Measurements from ENCODE around the gene STX8.

The STX8 gene

DNA sequence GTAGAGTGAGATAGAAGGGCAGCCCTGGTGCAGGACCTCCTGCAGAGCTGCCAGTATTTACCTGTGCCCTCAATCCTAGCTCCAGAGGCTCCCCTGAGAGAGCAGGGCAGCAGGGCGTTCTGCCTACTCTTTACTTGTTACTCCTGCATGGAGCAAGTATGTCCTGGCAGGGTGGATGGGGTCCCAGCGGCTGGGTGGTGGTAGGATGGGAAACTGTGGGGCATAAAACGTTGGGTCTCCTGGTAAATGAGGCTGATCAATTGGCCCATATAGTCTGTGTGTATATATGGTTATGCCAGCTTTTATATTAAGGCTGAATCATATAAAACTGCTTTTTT lies 362.3 kb downstream of the STX8 start:
- no peak for DNase-seq (ENCODE audit: extremely low spot score)
- TF ChIP-seq FOXA1 (IDR thresholded peaks at IDR 0.05) (no peak), NFRKB (IDR thresholded peaks at IDR 0.05) (no peak), LEF1 (IDR thresholded peaks at IDR 0.05; ENCODE audit: borderline replicate concordance) (no peak), BHLHE40 (IDR thresholded peaks at IDR 0.05; ENCODE audit: borderline replicate concordance) (no peak), FOXK2 (IDR thresholded peaks at IDR 0.05) (no peak), ARNT (IDR thresholded peaks at IDR 0.05) (no peak), L3MBTL2 (conservative IDR thresholded peaks at IDR 0.05) (no peak), SUZ12 (IDR thresholded peaks at IDR 0.05) (no peak), TARDBP (IDR thresholded peaks at IDR 0.05) (no peak), HDGF (IDR thresholded peaks at IDR 0.05; ENCODE audit: borderline replicate concordance) (no peak), FOXM1 (IDR thresholded peaks at IDR 0.05; ENCODE audit: borderline replicate concordance) (no peak), ELF4 (IDR thresholded peaks at IDR 0.05) (no peak), CTBP1 (IDR thresholded peaks at IDR 0.05; ENCODE audit: borderline replicate concordance) (no peak), SP1 (IDR thresholded peaks at IDR 0.05) (no peak), ZNF384 (IDR thresholded peaks at IDR 0.05) (no peak)
- TF ChIP-seq, protein P1, sequence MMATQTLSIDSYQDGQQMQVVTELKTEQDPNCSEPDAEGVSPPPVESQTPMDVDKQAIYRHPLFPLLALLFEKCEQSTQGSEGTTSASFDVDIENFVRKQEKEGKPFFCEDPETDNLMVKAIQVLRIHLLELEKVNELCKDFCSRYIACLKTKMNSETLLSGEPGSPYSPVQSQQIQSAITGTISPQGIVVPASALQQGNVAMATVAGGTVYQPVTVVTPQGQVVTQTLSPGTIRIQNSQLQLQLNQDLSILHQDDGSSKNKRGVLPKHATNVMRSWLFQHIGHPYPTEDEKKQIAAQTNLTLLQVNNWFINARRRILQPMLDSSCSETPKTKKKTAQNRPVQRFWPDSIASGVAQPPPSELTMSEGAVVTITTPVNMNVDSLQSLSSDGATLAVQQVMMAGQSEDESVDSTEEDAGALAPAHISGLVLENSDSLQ (IDR thresholded peaks at IDR 0.05) = no peak
- ChIA-PET CTCF (no interaction called here), POLR2A (no interaction called here)

GRCh38 chr17:9212376-9213302 lies 363.0 kb downstream of the STX8 start:
- no peak for TF ChIP-seq SUZ12 (IDR thresholded peaks at IDR 0.05)
- TF ChIP-seq ZNF384 (IDR thresholded peaks at IDR 0.05) = no peak
- POLR2A ChIA-PET = no interaction called here
- no peak for DNase-seq (ENCODE audit: extremely low spot score)
- CTCF ChIA-PET = no interaction called here

DNA sequence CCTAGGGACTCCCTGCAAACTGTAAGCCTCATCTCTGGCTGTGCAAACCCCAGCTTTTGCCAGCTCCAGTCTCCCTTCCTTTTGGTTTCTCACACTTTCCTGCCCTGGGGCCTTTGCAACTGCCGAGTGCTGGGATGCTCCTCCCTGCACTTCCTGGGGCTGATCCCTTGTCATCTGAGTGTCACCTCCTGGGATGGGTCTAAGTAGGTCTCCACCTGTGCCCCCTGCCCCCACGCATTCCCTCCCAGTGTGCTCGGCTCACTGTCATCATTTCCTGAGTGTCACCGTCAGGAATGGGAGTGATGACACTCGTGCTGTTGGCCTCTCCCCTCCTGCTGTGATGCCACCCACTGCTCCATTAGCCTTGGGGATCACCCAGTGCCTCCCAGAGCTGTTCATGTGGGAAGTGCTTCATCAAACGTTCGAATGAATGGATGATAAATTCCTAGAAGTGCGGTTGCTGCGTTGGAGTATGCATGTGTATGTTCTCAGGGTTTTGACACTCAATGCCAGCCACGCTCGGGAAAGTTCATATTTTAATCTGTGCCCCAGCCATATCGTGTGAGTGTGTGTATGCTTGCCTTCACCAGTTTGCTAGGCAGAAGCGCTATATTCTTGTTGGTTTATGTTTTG lies 364.4 kb downstream of the STX8 start:
- ChIA-PET POLR2A (no interaction called here), CTCF (no interaction called here)
- no peak for TF ChIP-seq ARNT (IDR thresholded peaks at IDR 0.05)
- no peak for TF ChIP-seq CTBP1 (IDR thresholded peaks at IDR 0.05; ENCODE audit: borderline replicate concordance)
- TF ChIP-seq FOXK2 (IDR thresholded peaks at IDR 0.05) = no peak
- TF ChIP-seq, protein P1 (IDR thresholded peaks at IDR 0.05) = no peak
- TF ChIP-seq ZNF384 (IDR thresholded peaks at IDR 0.05) = no peak
- no peak for TF ChIP-seq FOXM1 (IDR thresholded peaks at IDR 0.05; ENCODE audit: borderline replicate concordance)
- no peak for TF ChIP-seq ELF4 (IDR thresholded peaks at IDR 0.05)
- no peak for TF ChIP-seq FOXA1 (IDR thresholded peaks at IDR 0.05)
- no peak for TF ChIP-seq TARDBP (IDR thresholded peaks at IDR 0.05)
- TF ChIP-seq L3MBTL2 (conservative IDR thresholded peaks at IDR 0.05) = no peak
- no peak for TF ChIP-seq SUZ12 (IDR thresholded peaks at IDR 0.05)
- TF ChIP-seq HDGF (IDR thresholded peaks at IDR 0.05; ENCODE audit: borderline replicate concordance) = no peak
- no peak for TF ChIP-seq BHLHE40 (IDR thresholded peaks at IDR 0.05; ENCODE audit: borderline replicate concordance)
- TF ChIP-seq NFRKB (IDR thresholded peaks at IDR 0.05) = no peak
- no peak for TF ChIP-seq LEF1 (IDR thresholded peaks at IDR 0.05; ENCODE audit: borderline replicate concordance)
- TF ChIP-seq SP1 (IDR thresholded peaks at IDR 0.05) = no peak
- no peak for DNase-seq (ENCODE audit: extremely low spot score)

DNA sequence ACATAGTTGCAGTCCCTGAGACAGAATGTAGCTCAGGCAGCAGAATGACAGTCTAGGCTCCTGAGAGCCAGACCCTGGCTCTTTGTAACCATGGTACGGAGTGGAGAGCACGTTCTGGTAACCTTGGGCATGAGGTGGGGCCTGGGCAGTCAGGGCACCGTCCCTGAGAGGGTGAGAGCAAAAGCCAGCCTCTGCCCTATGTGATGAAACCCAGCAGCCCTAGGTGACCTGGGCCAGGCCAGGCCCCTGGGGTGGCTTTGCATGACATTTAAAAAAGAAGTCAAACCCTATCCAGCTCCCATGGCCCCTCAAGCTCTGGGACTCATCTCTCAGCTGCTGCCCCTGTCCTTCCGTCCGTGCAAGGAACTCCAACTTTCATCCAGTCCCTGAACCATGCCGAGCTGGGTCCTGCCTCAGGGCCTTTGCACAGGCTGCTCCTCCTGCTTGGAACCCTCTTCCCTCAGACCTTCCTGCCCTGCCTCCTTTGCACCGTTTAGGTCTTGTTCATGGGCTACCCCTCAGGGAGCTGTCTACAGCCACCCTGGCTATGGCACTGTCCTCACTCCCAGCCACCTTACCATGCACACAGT lies 365.7 kb downstream of the STX8 start:
- CTCF ChIA-PET = no interaction called here
- POLR2A ChIA-PET = no interaction called here
- DNase-seq (ENCODE audit: extremely low spot score) = no peak
- TF ChIP-seq ARNT (IDR thresholded peaks at IDR 0.05) (no peak), TARDBP (IDR thresholded peaks at IDR 0.05) (no peak), BHLHE40 (IDR thresholded peaks at IDR 0.05; ENCODE audit: borderline replicate concordance) (no peak), FOXM1 (IDR thresholded peaks at IDR 0.05; ENCODE audit: borderline replicate concordance) (no peak), FOXK2 (IDR thresholded peaks at IDR 0.05) (no peak), SP1 (IDR thresholded peaks at IDR 0.05) (no peak)

GRCh38 chr17:9209347-9209746 lies 366.3 kb downstream of the STX8 start:
- ChIA-PET POLR2A (no interaction called here), CTCF (no interaction called here)
- DNase-seq (ENCODE audit: extremely low spot score) = no peak
- TF ChIP-seq BHLHE40 (IDR thresholded peaks at IDR 0.05; ENCODE audit: borderline replicate concordance) (no peak), HDGF (IDR thresholded peaks at IDR 0.05; ENCODE audit: borderline replicate concordance) (no peak), ARNT (IDR thresholded peaks at IDR 0.05) (no peak), LEF1 (IDR thresholded peaks at IDR 0.05; ENCODE audit: borderline replicate concordance) (no peak), ELF4 (IDR thresholded peaks at IDR 0.05) (no peak), NFRKB (IDR thresholded peaks at IDR 0.05) (no peak), FOXK2 (IDR thresholded peaks at IDR 0.05) (no peak), L3MBTL2 (conservative IDR thresholded peaks at IDR 0.05) (no peak), TARDBP (IDR thresholded peaks at IDR 0.05) (no peak), CTBP1 (IDR thresholded peaks at IDR 0.05; ENCODE audit: borderline replicate concordance) (no peak), SUZ12 (IDR thresholded peaks at IDR 0.05) (no peak), ZNF384 (IDR thresholded peaks at IDR 0.05) (no peak), FOXM1 (IDR thresholded peaks at IDR 0.05; ENCODE audit: borderline replicate concordance) (no peak), FOXA1 (IDR thresholded peaks at IDR 0.05) (no peak), SP1 (IDR thresholded peaks at IDR 0.05) (no peak)
- TF ChIP-seq, protein P1 (IDR thresholded peaks at IDR 0.05) = no peak
